ENCODE results near the gene RGL3. TPM values are rescaled to one million over a fixed set of nuclear protein-coding genes. Genes with fewer than 3 reads are reported as not detected.

RGL3 gene
- total and polyA plus RNA-seq, 10 of the 15 experiments (the other 5 are each of a cell fraction or from before 2014, with no cell fraction given), result not detected

DNA sequence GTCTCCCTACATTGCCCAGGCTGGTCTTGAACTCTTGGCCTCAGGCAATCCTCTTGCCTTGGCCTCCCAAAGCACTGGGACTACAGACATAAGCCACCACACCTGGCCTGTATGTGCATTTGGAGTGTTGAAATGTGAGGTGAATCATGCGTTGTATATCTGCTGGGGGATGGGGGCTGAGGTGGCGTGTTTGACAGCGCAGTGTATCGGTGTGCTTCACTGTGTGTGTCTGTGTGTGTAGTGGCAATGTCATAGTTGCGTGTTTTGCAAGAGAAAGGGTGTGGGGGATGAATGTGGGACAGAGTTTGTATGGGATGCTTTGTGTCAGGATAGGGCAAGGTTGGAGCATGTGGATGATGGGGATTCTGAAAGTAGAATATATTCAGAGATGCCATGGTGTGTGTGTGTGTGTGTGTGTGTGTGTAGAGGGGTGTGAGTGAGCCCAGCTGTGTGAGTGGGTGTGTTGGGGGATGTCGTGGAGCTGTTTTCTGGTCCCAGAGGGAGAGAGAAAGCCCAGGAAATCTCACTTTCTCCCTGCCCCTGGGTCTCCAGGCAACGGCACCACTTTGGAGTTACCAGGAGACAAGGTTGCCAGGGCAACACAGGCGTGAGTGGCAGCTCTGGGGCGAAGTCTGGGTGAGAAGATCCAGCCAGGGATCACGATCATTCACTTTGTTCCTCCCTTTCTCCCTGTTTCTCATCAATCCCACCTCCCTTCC, 45.8 kb downstream of the RGL3 start (continued):
- TF ChIP-seq, protein P1, sequence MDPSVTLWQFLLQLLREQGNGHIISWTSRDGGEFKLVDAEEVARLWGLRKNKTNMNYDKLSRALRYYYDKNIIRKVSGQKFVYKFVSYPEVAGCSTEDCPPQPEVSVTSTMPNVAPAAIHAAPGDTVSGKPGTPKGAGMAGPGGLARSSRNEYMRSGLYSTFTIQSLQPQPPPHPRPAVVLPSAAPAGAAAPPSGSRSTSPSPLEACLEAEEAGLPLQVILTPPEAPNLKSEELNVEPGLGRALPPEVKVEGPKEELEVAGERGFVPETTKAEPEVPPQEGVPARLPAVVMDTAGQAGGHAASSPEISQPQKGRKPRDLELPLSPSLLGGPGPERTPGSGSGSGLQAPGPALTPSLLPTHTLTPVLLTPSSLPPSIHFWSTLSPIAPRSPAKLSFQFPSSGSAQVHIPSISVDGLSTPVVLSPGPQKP (IDR thresholded peaks at IDR 0.05; ENCODE audit: low read depth, low read length), result no peak
- TF ChIP-seq TAF1 (IDR thresholded peaks at IDR 0.05; ENCODE audit: borderline replicate concordance, low read depth, low read length), result no peak
- no peak for TF ChIP-seq YY1 (IDR thresholded peaks at IDR 0.05; ENCODE audit: low read depth, low read length)
- TF ChIP-seq ZZZ3 (IDR thresholded peaks at IDR 0.05; ENCODE audit: control insufficient read depth, insufficient read length, low read depth), result no peak
- TF ChIP-seq SIX5 (IDR thresholded peaks at IDR 0.05; ENCODE audit: low read depth, low read length, severe bottlenecking), result no peak
- no peak for TF ChIP-seq SMAD5 (IDR thresholded peaks at IDR 0.05; ENCODE audit: low read depth)
- TF ChIP-seq NR2F1 (conservative IDR thresholded peaks at IDR 0.05), result no peak
- no peak for TF ChIP-seq DPF2 (IDR thresholded peaks at IDR 0.05)
- no peak for TF ChIP-seq IKZF1 (conservative IDR thresholded peaks at IDR 0.05)
- TF ChIP-seq EGR1 (IDR thresholded peaks at IDR 0.05; ENCODE audit: borderline replicate concordance in 1 of 2, low read depth in 2 of 2, low read length in 2 of 2), result peak in 1 of 2 experiments; percentile 5; a peak in 1 of 3 replicates
- no peak for TF ChIP-seq CREM (IDR thresholded peaks at IDR 0.05; ENCODE audit: low read depth)
- TF ChIP-seq MXI1 (IDR thresholded peaks at IDR 0.05; ENCODE audit: low read depth, low read length), result peak; percentile 59; the same call in 1 of the 2 replicates
- TF ChIP-seq BMI1 (IDR thresholded peaks at IDR 0.05; ENCODE audit: borderline replicate concordance), result peak; percentile 89
- TF ChIP-seq SPI1 (IDR thresholded peaks at IDR 0.05; ENCODE audit: borderline replicate concordance, insufficient read depth, low read depth, low read length), result no peak
- TF ChIP-seq POLR2AphosphoS2 (IDR thresholded peaks at IDR 0.05; ENCODE audit: low read depth, low read length), result no peak
- TF ChIP-seq EZH2 (IDR thresholded peaks at IDR 0.05; ENCODE audit: borderline replicate concordance, control insufficient read depth, low read depth, low read length), result no peak
- TF ChIP-seq BHLHE40 (IDR thresholded peaks at IDR 0.05; ENCODE audit: borderline replicate concordance in 1 of 2, low read depth in 2 of 2, low read length in 1 of 2), result no peak
- TF ChIP-seq EP300 (IDR thresholded peaks at IDR 0.05; ENCODE audit: borderline replicate concordance in 1 of 2, control insufficient read depth in 1 of 2, low read depth in 2 of 2, low read length in 2 of 2), result no peak
- no peak for TF ChIP-seq SMARCA5 (IDR thresholded peaks at IDR 0.05)
- no peak for TF ChIP-seq YBX1 (IDR thresholded peaks at IDR 0.05)
- no peak for TF ChIP-seq NBN (IDR thresholded peaks at IDR 0.05)

All from GM12878 (cell line).